GM12872 (cell line): Measurements from ENCODE around the gene KIF1B.

Experiments used
- TF ChIP-seq, protein P1 (sequence below): IDR thresholded peaks from 3 replicates; pipeline ENCODE4 v1.5.1; 2011; ENCODE audit warnings: low read depth, mild to moderate bottlenecking, low read length, moderate library complexity; ENCODE audit not compliant: insufficient read depth

The KIF1B gene

DNA sequence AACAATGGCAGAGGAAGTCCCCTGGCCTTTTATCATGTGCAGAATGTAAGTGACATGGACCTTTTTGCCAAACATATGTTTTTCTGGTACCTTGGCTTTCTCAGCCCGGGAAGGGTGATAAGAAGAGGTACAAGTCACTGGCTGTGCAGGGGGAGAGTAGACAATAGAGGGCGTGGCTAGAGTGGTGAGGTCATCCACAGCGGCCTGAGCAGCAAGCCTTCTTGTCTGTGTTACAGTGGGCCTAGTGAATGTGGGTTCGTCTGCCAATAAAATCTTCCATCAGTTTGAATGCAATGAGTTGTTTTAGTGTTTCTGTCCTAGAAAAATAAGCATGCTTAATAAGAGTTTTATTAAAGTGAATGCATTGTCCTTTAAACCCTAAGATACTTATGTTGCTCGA is 129.4 kb downstream of the KIF1B start:
- TF ChIP-seq, protein P1, sequence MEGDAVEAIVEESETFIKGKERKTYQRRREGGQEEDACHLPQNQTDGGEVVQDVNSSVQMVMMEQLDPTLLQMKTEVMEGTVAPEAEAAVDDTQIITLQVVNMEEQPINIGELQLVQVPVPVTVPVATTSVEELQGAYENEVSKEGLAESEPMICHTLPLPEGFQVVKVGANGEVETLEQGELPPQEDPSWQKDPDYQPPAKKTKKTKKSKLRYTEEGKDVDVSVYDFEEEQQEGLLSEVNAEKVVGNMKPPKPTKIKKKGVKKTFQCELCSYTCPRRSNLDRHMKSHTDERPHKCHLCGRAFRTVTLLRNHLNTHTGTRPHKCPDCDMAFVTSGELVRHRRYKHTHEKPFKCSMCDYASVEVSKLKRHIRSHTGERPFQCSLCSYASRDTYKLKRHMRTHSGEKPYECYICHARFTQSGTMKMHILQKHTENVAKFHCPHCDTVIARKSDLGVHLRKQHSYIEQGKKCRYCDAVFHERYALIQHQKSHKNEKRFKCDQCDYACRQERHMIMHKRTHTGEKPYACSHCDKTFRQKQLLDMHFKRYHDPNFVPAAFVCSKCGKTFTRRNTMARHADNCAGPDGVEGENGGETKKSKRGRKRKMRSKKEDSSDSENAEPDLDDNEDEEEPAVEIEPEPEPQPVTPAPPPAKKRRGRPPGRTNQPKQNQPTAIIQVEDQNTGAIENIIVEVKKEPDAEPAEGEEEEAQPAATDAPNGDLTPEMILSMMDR, result no peak

DNA sequence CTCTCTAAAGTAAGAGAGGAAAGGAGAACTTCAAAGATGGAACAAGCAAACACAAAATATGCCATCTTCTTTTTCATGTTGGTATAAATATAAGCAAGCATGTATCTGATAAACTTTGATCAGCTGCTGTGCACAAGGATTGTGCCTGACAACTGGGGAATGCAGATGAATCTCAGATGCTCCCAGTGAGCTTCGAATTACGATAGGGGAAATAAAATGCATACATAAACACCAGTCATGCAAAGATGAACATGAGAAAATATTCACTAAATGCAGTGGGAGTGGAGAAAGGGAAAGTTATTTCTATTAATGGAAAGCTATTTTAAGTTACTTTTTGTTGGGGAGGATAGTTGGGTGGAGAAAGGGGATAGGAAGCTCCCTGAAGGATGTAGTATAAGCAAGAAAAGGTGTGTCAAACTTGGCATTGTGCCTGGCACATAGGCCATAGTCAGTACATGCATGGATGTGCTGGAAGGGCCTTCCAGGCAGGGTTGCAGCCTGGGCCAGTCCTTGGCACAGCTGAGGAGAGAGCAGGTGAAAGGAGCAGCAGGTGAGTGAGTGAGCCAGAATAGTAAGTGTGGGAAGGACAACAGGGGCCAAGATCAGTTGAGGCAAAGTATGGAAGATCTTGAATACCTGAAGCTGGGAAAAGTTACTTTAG is 130.7 kb downstream of the KIF1B start:
- TF ChIP-seq, protein P1, result no peak

DNA sequence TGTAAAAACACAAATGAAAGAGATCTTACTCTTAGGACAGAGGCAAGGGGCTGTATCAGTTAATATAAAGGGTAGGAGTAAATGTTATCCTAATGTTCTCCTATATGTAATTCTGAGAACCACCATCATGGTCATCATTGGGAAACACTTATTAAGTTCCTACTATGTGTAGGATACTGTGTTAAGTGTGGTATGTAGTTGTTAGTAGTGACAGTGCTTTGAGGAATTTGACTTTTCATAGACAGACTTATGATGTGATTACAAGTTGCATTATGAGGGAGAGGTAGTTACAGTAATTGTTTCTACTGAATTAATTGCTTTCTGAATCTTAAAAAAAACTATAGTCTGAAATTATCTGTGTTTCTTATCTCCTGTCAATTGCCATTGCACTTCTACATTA is 136.7 kb downstream of the KIF1B start:
- TF ChIP-seq, protein P1, result no peak

DNA sequence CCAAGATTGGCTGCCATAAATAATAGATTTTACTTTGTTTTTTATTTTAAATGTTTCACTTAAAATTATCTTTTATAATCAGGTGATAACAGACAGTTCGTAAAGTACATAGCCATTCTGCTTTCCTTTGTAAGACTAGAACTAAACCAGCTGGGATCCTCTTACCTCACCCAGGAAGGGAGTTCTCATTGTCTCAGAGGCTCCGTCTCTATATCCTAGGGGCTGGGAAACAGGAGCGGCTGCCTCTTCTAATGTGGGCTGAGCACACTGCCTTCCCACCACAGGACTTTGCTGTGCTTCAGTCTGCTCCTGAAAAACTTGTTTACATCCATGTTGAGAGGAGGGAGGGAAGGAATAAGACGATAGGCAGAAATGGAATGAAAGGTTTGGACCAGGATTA is 142.9 kb downstream of the KIF1B start:
- TF ChIP-seq, protein P1, result no peak

DNA sequence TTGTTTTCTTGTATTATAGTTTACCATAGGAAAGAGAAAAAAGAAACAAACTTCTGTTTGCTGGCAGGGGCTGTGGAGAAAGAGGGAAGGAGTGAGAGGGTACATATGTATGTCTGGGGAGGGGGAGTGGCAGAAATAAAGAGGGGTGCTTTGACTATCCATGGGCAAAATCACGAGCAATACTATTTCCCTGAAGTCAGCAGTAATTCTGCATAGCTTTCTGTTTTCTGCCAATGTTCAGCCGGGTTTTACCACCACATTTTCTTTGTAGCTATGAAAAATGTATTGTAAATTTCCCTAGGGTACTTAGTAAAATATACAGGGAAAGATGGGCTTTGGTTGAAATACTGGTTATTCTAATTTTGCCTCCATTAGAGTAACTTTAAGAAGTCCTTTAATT is 143.3 kb downstream of the KIF1B start:
- TF ChIP-seq, protein P1, result no peak

DNA sequence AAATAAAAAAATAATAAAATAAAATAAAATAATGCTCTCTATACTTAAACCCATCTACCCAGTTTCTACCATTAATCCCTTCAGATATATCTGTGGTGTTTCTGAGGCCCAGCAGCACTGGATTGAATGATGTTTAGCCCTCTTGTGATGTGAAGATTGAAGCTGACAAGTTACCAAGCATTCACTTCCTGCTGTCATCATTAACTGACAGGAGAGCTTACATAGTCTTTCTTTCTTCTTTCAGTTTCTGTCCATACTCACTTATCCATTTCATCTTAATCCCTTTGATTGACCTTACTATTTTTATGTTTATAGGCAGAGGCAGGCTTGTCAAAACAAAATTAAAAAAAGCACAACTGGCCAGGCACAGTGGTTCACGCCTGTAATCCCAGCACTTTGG is 149.7 kb downstream of the KIF1B start:
- TF ChIP-seq, protein P1, result no peak

DNA sequence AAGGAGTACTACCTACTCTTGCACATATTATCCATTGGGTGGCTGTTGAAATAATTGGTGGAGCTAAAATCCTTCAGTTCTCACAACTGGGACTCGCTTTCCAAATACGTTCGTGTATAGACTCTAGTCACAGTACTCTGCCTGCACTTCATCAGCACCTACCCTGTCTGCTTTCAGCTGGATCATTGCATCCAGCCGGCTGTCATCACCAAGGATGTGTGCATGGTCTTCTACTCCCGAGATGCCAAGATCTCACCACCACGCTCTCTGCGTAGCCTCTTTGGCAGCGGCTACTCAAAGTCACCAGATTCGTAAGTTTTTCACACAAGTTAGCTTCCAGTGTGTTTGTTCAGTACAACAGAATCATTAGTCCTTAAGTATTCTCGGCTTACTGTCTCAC is 151.1 kb downstream of the KIF1B start:
- TF ChIP-seq, protein P1, result no peak
